Stimulated activated CD4-positive, alpha-beta T cell treated with anti-CD3 and anti-CD28 coated beads, Interleukin-1b, Interleukin-23, amount 100 ng/mL, for 24 hours (primary cell): ENCODE measurements around the gene RBBP8.

Experiments
- DNase-seq, 4 experiments: peaks; one replicate each; pipeline ENCODE4 v3.0.0-alpha.2; 2020; ENCODE audit warnings: low read depth in 4 of 4, low spot score in 1 of 4

The RBBP8 gene

DNA sequence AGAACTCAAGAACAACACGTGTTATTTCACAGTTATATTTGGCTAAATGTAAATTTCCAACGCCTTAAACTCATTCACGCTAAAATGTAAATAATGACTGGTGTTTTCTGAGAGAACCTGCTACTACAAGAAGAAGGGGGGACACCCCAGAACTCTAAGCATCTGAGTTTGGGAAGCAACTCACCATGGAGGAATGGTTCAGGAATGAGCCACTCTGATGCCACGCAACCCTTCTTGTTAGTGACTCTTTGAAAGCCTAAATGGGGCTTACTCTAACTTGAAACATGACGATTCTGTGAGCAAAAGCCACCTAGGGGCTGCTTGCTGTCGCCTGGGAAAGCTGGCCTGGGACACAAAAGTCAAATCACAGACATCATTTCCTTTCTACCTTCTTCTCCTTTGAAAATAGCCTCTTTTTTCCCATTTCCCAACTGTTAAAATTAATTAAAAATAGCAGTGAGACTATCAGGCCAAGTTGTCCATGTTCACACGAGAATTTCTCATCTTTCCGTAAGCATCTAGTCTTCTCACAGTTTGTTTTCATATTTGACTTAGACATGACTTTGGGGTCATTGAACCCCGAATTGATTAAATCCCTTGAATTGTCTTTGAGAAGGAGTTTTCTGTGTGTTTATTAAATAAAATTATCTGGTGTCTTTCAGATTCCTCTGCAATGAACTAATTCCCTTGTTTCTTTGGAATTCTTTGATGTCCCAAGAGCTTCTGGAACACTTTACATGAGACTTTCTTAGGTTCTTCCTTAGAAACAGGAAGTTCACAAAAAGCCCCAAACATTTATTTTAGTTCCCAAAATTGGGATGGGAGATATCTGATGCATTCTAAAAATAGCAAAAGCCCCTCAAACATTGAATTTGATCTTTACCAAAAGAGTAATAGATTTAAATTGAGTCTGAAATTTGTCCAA lies 126.7 kb downstream of the RBBP8 start:
- DNase-seq, result no peak

DNA sequence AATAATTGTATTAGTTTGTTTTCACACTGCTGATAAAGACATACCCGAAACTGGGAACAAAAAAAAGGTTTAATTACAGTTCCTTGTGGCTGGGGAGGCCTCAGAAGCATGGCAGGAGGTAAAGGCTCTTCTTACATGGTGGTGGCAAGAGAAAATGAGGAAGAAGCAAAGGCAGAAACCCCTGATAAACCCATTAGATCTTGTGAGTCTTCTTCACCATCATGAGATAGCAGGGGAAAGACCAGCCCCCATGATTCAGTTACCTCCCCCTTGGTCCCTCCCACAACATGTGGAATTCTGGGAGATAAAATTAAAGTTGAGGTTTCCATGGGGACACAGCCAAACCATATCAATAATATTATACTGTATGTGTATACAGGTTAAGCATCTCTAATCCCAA lies 128.9 kb downstream of the RBBP8 start:
- no peak for DNase-seq

DNA sequence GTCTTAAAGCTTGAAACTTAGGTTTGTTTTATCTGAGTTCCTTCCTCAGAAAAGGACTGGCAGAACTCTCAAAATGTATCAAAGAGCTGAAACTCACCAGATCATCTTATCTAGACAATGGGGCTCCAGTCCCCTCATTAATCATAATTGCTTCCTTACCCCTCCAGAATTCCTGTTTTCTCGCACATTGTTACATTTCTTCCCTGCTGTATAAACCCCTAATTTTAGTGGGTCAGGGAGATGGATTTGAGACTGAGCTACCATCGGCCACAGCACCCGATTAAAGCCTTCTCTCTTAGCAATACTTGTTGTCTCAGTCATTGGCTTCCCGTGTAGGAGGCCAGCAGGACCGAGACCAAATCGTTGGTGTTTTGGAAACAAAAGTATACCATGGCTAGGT lies 130.4 kb downstream of the RBBP8 start:
- no peak for DNase-seq

DNA sequence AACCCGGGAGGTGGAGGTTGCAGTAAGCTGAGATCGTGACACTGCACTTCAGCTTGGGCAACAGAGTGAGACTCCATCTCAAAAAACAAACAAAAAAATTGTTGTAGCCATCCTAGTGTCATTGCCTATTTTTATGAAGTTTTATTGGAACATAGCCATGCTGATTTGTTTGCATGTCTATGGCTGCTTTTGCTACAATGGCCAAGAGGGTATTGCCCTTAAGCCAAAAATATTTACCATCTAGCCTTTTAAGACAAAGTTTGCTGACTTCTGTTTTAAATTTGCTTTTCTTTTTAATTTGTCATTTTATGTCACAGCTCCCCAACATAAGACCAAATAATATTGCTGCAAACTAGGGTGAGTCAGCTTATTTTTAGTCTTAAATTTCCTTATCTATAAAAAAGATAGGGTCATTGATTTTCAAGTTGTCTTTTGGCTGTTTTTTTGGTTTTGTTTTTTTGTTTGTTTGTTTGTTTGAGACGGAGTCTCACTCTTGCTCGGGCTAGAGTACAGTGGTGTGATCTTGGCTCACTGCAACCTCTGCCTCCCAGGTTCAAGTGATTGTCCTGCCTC lies 132.2 kb downstream of the RBBP8 start:
- DNase-seq, result no peak

DNA sequence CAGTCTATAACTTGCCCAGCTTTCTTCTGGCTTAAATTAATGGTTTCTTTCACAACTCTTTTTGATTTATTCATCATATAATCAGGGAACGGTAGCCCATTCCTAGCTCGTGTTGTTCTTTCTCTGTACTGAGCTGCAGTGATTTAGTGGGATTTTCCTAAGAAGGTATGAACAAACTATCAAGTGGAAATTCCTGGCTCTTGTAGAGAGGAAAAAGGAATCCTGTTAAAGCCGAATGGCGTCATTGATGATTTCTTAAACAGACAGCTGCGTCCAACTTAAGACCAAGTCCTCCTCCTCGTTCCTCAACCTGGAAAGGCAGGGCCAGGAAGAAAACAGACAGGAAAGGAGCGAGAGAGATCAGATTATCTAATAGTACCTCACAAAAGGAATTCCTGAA lies 132.9 kb downstream of the RBBP8 start:
- DNase-seq, result no peak

DNA sequence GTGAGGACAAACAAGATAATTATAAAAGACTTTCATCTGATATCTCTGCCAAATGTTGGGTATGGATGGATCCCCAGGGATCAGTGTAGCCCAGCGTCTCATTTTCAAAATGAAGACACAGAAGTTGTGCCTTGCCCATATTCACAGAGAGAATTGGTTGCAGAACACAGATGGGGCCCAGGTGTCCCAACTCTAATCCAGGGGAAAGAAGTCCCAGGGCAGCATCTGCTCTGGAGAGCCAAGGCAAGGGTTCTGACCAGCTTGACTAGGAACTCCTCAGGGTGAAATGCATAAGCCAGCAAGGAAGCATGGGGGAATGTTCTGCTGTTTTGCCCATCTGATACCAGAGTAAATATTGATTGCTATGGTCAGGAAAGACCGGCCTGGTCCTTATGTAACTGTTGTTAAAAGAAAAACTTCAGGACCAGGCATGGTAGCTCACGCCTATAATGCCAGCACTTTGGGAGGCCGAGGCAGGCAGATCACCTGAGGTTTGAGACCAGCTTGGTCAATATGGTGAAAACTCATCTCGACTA lies 133.4 kb downstream of the RBBP8 start:
- no peak for DNase-seq

DNA sequence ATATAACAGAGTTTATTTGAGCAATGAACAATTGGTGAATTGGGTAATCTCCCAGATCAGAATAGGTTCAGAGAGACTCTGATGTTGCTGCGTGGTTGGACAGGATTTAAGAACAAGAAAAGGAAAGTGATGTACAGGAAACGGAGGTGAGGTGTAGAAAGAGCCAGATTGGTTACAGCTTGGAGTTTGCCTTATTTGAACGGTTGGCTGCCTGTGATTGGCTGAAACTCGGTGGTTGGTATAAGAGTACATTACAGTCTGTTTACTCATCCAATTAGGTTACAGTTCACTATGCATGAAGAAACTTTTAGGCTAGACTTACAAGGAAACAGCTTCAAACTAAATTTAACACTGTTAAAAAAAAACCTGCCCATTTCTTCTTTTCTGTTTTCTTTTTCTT lies 134.1 kb downstream of the RBBP8 start:
- DNase-seq, result no peak

DNA sequence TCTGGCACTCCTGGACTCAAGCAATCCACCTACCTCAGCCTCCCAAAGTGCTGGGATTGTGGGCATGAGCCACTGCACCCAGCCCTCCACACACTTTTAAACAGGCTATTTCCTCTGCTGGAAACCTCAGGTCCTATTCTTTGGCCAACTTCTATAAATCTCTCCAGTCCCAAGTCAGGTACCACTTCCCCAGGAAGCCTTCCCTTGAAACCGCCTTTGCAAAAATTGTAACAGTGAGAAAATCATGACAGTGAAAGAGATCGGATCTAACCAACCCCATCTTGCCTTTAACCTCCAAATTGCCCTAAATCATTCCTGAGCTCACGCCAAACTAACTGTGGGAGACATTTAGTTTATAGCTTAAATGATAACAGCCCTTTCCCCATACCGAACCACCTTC lies 134.9 kb downstream of the RBBP8 start:
- DNase-seq, result no peak

DNA sequence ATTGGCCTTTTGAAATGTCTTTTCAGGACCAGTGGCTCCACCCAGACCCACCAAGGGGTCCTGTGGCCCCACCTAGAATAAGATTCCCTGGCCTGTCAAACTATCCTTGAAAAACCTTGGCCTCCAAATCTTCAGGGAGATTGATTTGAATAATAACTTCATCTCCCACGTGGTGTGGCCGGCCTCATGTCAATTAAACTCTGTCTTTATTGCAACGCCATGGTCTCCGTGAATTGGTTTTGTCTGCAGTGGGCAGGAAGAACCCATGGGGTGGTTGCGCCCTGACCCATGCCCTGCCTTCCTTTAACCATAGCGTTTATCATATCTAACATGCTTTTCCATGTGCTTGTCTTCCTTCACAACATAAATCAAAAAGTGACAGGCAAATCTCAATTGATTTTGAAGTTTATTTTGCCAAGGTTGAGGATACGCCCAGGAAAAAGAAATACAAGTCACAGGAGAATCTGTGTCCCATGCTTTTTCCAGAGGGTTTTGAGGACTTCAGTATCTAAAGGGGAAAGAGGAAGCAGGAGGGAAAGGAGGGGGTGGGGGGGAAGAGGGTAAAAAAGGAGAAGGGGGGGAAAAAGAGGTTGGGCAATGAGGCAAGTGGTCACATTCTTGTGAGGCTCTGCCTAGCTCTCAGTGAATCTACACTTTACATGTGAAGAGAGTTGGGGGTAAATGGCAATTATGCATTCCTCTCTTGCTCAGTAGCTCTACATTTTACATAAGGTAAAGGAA lies 135.6 kb downstream of the RBBP8 start:
- no peak for DNase-seq

DNA sequence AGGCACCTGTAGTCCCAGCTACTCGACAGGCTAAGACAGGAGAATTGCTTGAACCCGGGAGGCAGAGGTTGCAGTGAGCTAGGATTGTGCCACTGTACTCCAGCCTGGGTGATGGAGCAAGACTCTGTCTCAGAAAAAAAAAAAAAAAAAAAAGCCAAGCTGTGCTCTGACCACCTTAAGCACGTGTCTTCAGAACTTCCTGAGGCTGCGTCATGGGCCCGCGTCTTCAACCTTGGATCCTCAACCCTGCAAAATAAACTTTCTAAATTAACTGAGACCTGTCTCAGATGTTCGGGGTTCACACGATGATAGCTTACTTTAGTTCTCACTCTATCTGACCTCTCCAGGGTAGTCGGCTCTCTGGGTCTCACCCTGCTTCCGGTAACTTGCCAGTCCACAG lies 136.4 kb downstream of the RBBP8 start:
- DNase-seq, result no peak

DNA sequence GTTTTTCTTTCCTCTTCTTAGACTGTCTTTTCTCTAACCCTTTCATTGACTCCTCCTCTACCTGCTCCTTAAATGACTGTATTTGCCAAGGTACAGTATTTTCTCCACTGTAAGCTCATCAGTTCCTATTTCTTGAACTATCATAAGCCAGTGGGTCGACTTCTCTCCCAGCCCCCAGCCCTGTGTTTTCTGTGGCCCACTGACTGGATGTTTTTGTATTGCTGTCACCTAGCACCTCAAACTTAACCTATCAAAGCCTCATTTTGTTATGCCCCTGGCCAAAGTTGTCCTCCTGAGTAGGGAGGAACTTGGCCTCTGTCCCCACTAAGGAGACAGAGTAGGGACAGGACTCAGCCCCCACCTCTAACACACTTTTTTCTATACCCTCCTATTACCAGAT lies 136.8 kb downstream of the RBBP8 start:
- DNase-seq, result no peak

DNA sequence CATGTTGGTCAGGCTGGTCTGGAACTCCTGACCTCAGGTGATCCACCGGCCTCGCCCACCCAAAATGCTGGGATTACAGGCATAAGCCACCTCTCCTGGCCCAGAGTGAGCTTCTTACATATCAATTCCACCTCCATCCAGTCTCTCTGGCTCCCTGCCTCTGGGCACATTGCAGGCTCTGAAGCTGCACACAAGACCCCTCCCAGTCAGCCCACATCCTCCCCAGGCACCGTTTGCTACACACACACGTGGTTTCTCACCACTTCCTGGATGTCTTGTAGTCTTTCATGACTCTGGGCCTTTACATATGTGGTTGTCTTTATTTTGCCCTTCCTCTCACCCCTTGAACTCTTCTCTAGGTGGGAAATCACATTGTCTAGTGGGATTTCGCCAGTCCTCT lies 138.2 kb downstream of the RBBP8 start:
- peak; percentile 26 to 51 (median 30) for DNase-seq

DNA sequence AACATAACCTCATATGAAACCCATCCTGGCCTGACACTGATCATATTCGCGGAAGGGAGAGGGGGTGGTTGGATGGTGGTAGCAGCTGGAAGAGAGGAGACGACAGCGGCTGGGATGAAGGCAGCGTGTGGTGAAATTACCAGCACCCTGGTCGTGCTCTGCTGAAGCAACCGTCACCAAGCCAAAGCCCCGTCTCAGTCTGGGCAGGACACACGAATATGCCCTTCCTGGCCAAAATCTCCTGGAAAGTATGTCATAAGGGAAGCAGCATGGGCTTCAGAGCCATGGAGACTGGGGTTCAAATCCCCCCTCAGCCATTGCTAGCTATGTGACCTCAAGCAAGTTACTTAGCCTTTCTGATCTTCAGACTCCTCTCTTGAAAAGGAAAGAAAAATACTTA lies 139.0 kb downstream of the RBBP8 start:
- DNase-seq, result no peak

DNA sequence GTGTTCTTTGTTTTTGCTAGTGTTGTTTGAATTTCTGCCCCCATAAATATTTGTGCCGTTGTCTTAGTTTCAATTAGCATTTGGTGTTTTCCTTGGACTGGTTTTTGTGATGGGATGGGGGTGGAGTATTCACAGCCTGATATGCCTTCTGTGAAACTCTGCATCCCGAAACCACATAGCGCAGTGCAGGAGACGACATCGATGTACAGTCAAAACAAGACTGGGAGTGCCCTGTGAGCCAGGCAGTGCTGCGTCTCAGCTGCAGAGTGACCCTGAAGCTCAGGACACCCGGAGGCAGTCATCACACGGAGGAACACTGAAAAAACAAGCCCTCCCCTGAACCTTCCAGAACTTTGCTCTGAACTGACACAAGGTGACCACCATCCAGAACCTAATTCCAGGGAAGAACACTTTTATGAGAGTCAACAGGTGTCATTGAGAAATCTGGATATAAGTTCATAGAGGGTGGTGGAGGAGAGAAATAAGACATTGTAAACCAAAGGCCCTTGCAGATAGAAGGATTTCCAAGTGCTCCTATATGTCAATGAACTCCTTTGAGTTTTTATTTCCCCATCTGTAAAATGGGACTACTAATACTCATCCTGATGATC lies 141.0 kb downstream of the RBBP8 start:
- no peak for DNase-seq
